Sigmoid colon (tissue), 7 donors: ENCODE data around the gene TRDMT1. TPM values are rescaled to one million over a fixed set of nuclear protein-coding genes. Genes with fewer than 3 reads are reported as not detected.

ENCODE experiments used
- DNase-seq: peaks from one replicate; pipeline ENCODE4 v3.0.0-alpha.2; 2019
- H3K27ac ChIP-seq, 4 donors: fragments of 200-600 bp; sonication (generic); one replicate each; pipeline ENCODE4 v1.5.1; 2016 to 2019; ENCODE audit warnings: mild to moderate bottlenecking in 1 of 4
- H3K27me3 ChIP-seq, 3 donors: fragments of 200-600 bp; sonication (generic); one replicate each; pipeline ENCODE4 v1.5.1; 2019; ENCODE audit warnings: mild to moderate bottlenecking in 1 of 3
- H3K36me3 ChIP-seq, 4 donors: fragments of 200-600 bp; sonication (generic); one replicate each; pipeline ENCODE4 v1.5.1; 2016 to 2019
- H3K4me1 ChIP-seq, 4 donors: fragments of 200-600 bp; sonication (generic); one replicate each; pipeline ENCODE4 v1.5.1; 2017 to 2019
- H3K4me3 ChIP-seq, 4 donors: fragments of 200-600 bp; sonication (generic); one replicate each; pipeline ENCODE4 v1.5.1; 2017 to 2019; ENCODE audit warnings: mild to moderate bottlenecking in 2 of 4, moderate library complexity in 1 of 4
- H3K9me3 ChIP-seq, 4 donors: fragments of 200-600 bp in 3 of 4; sonication (generic) in 3 of 4; one replicate each; pipeline versions ENCODE4 v1.5.1 to v1.6.1; 2013 to 2019
- EP300 ChIP-seq, 4 donors: sonication (generic); formaldehyde crosslinking; IDR thresholded peaks; one replicate each; pipeline ENCODE4 v1.6.1; 2017; ENCODE audit warnings: antibody characterized with exemption in 4 of 4
- POLR2A ChIP-seq, 2 donors: fragments of 450-650 bp; IDR thresholded peaks; one replicate each; pipeline ENCODE4 v1.6.1; 2016; ENCODE audit warnings: antibody characterized with exemption in 2 of 2, mild to moderate bottlenecking in 2 of 2, moderate library complexity in 2 of 2
- POLR2AphosphoS5 ChIP-seq, 4 donors: sonication (generic); formaldehyde crosslinking; IDR thresholded peaks; one replicate each; pipeline ENCODE4 v1.6.1; 2017; ENCODE audit warnings: antibody characterized with exemption in 4 of 4
- WGBS, 2 donors: extraction: QIAGEN DNeasy Blood & Tissue Kit; methylation state at CpG; one replicate each; pipeline ENCODE4 v1.1.7; 2013; 5-methylcytosine and 5-hydroxymethylcytosine counted together
- intact Hi-C: fragments of 100-400 bp; cut with DNase I; formaldehyde crosslinking; loops from one replicate; pipeline ENCODE4 v1.15.1; 2023
- polyA plus RNA-seq, 3 donors: library from polyadenylated mRNA; stranded (reverse); fragments of 200-250 nt; gene quantifications; one replicate each; pipeline ENCODE4 v1.2.3, GENCODE V29; 2013
- total RNA-seq, 4 donors: library from RNA; depleted of rRNA; stranded (reverse); fragments of >200 nt; gene quantifications; one replicate each; pipeline ENCODE4 v1.1.0, GENCODE V29; 2016
- TF ChIP-seq, protein P1 (sequence below), 4 experiments: fragments of 450-650 bp in 3 of 4; fragments of 200-600 bp in 1 of 4; IDR thresholded peaks; one replicate each; pipeline ENCODE4 v1.5.1; 2016 to 2019; ENCODE audit warnings: antibody characterized with exemption in 4 of 4, mild to moderate bottlenecking in 3 of 4, moderate library complexity in 2 of 4
- donor health status: healthy with polysubstance abuse.
- donor health status: Bipolar disorder and iron deficiency.
- donor health status: healthy.

The TRDMT1 gene
- total and polyA plus RNA-seq, 7 donors, result 1.2 to 13.6 (median 7.5) TPM

DNA sequence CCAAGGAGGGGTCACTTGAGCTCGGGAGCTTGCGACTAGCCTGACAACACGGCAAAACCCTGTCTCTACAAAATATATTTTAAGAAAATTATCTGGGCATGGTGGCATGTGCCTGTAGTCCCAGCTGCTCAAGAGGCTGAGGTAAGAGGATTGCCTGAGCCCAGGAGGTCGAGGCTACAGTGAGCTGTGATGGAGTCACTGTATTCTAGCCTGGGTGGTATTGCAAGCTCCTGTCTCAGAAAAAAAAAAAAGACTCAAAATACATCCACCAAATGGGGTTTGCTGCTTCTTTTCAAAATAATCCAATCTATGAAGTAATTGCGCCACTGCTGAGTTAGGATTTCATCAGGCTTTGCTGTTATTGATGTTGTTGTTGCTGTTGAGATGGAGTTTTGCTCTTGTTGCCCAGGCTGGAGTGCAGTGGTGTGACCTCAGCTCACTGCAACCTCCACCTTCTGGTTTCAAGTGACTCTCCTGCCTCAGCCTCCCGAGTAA lies 15.5 kb upstream of the TRDMT1 start:
- H3K4me1 ChIP-seq, result peaks cover 0 to 17% (median 0%) of the 10 kb centered on the region in 4 donors
- DNase-seq, result no peak
- TF ChIP-seq, protein P1, sequence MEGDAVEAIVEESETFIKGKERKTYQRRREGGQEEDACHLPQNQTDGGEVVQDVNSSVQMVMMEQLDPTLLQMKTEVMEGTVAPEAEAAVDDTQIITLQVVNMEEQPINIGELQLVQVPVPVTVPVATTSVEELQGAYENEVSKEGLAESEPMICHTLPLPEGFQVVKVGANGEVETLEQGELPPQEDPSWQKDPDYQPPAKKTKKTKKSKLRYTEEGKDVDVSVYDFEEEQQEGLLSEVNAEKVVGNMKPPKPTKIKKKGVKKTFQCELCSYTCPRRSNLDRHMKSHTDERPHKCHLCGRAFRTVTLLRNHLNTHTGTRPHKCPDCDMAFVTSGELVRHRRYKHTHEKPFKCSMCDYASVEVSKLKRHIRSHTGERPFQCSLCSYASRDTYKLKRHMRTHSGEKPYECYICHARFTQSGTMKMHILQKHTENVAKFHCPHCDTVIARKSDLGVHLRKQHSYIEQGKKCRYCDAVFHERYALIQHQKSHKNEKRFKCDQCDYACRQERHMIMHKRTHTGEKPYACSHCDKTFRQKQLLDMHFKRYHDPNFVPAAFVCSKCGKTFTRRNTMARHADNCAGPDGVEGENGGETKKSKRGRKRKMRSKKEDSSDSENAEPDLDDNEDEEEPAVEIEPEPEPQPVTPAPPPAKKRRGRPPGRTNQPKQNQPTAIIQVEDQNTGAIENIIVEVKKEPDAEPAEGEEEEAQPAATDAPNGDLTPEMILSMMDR (IDR thresholded peaks at IDR 0.05), result no peak
- TF ChIP-seq POLR2AphosphoS5 (IDR thresholded peaks at IDR 0.05), result no peak
- no peak for TF ChIP-seq EP300 (IDR thresholded peaks at IDR 0.05)
- TF ChIP-seq POLR2A (IDR thresholded peaks at IDR 0.05), result no peak
- 90 to 91% methylated on average over 6 of the region's 6 CpGs for WGBS, 2 donors
- H3K9me3 ChIP-seq, result no peaks in the 10 kb centered on the region
- intact Hi-C loops, result no loop called here
- no peaks in the 10 kb centered on the region for H3K27me3 ChIP-seq
- H3K36me3 ChIP-seq, result no peaks in the 10 kb centered on the region
- H3K4me3 ChIP-seq, result no peak overlapping the region
- peak overlapping the region; percentile 51 to 82 (median 67) for H3K27ac ChIP-seq

DNA sequence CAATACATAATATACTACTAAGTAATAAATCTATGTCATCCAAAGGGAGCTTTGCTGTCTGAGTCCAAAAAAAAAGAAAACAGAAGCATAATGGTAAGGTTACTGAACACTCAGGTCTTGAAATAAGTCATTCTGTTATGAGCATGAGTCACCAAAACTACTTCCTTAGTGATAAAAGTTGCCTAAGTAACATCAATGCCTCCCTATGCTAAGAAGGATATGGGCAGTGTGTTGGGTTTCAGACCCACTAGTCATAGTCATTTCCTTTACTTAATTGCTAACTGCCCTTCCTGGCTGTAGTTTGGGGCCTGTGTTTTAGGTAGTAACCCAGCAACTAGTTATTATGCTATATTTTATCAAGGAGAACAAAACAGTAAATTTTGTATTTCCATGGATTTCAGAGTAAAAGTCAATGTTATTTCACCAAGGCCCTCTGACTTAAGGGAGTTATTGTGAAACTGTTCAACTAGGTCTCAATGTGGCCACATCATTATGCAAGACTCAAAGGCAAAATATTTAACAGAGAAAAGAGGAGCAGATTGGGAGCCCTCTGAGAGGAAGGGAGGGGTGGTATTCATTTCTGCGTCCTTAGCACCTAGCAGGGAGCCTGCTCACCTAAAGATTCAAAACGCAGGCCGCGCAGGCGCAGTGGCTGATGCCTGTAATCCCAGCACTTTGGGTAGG lies 14.9 kb upstream of the TRDMT1 start:
- intact Hi-C loops, result no loop called here
- Histone ChIP-seq H3K27ac (peak overlapping the region; percentile 51 to 82 (median 67)), H3K9me3 (no peaks in the 10 kb centered on the region), H3K4me1 (peaks cover 0 to 17% (median 0%) of the 10 kb centered on the region in 4 donors), H3K36me3 (no peaks in the 10 kb centered on the region), H3K27me3 (no peaks in the 10 kb centered on the region), H3K4me3 (no peak overlapping the region)
- TF ChIP-seq EP300 (IDR thresholded peaks at IDR 0.05) (no peak), POLR2A (IDR thresholded peaks at IDR 0.05) (no peak), POLR2AphosphoS5 (IDR thresholded peaks at IDR 0.05) (peak in 2 of 4 donors; percentile 25 to 68)
- TF ChIP-seq, protein P1 (IDR thresholded peaks at IDR 0.05), result no peak
- WGBS, 2 donors, result 92 to 94% methylated on average over 5 of the region's 5 CpGs
- no peak for DNase-seq

DNA sequence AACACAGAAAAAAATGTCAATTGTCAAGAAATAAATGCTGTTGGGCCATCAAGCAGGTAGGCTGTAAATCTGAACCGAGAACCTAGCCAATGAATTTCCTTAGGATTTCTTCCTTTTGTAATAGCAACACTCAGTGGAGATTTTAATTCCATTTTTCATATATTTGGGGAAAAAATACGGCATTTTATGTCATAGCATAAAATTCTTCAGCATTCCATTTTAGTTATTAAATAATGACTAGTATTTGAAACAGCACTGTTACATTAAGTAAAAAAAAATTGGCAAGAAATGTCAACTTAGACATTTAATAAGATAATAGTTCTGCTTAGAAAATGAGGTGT lies 14.3 kb upstream of the TRDMT1 start:
- 95% methylated on average over 2 of the region's 2 CpGs for WGBS, 2 donors
- no peak overlapping the region for H3K4me3 ChIP-seq
- H3K9me3 ChIP-seq, result no peaks in the 10 kb centered on the region
- intact Hi-C loops, result no loop called here
- TF ChIP-seq POLR2A (IDR thresholded peaks at IDR 0.05) (no peak), EP300 (IDR thresholded peaks at IDR 0.05) (no peak), POLR2AphosphoS5 (IDR thresholded peaks at IDR 0.05) (no peak)
- TF ChIP-seq, protein P1 (IDR thresholded peaks at IDR 0.05), result no peak
- no peaks in the 10 kb centered on the region for H3K36me3 ChIP-seq
- H3K4me1 ChIP-seq, result peaks cover 0 to 17% (median 0%) of the 10 kb centered on the region in 4 donors
- peak overlapping the region; percentile 33 to 82 (median 67) for H3K27ac ChIP-seq
- H3K27me3 ChIP-seq, result no peaks in the 10 kb centered on the region
- DNase-seq, result no peak

DNA sequence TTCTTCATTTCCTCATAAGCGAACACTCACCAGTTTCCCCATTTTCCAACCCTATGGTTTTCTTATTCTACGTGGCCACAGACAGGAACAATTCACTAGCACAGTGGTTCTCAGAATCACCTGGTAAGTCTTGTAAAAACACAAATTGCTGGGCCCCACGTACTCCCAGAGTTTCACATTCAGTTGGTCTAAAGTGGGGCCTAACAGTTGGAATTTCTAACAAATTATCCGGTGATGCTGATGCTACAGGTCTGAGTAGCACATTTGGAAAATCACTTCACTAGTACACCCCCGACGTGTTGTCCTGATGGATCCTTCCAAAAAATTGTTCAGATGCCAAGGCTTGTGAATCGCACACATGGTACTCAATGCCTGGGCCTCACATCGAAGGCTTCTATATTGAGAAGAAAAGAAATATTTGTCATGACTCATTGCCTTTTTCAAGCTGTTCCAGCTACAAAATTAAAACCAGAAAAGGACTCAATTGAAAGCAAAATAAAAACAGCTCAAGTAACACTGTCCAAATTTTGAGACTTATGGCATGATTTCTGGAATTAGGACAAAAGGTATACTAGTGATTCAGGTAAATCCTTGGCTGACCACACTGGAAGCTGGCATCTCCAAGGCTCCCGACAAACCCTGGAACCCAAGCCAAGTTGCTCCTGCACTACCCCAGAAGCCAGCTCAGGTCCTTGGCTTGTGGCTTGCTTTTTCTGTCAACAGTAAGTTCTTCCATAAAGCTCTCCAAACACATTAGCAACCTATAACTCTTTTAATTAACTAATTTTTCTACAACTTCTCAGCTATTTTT lies 13.7 kb upstream of the TRDMT1 start:
- intact Hi-C loops, result no loop called here
- TF ChIP-seq POLR2AphosphoS5 (IDR thresholded peaks at IDR 0.05) (no peak), POLR2A (IDR thresholded peaks at IDR 0.05) (no peak), EP300 (IDR thresholded peaks at IDR 0.05) (no peak)
- TF ChIP-seq, protein P1 (IDR thresholded peaks at IDR 0.05), result no peak
- Histone ChIP-seq H3K4me1 (peaks cover 0 to 17% (median 0%) of the 10 kb centered on the region in 4 donors), H3K27ac (peak overlapping the region; percentile 33 to 82 (median 67)), H3K9me3 (no peaks in the 10 kb centered on the region), H3K27me3 (no peaks in the 10 kb centered on the region), H3K4me3 (no peak overlapping the region), H3K36me3 (no peaks in the 10 kb centered on the region)
- DNase-seq, result no peak
- 78 to 81% methylated on average over 9 of the region's 9 CpGs for WGBS, 2 donors
